ENCODE results near the gene SLC8A1.

SLC8A1 gene

DNA sequence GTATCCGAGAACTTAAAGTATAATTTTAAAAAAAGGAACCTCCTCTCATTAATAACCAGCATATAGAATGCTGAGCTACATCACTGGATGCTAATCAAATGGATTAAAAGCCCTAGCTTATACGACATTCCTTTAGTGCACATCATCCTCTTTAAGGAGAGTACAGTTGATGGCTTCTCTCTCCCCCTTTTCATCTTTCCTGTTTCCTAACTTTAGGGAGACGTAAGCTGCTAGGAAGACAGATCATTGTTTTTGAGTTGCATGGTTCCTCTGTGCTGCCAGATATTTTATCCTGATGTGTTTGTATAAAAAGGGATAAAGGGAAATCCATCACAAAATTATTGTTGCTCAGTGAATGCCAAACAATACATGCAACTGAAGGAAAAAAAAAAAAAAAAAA is 94.2 kb downstream of the SLC8A1 start:
- TF ChIP-seq, protein P1, sequence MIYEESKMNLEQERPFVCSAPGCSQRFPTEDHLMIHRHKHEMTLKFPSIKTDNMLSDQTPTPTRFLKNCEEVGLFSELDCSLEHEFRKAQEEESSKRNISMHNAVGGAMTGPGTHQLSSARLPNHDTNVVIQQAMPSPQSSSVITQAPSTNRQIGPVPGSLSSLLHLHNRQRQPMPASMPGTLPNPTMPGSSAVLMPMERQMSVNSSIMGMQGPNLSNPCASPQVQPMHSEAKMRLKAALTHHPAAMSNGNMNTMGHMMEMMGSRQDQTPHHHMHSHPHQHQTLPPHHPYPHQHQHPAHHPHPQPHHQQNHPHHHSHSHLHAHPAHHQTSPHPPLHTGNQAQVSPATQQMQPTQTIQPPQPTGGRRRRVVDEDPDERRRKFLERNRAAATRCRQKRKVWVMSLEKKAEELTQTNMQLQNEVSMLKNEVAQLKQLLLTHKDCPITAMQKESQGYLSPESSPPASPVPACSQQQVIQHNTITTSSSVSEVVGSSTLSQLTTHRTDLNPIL (CRISPR knock-in tag; IDR thresholded peaks at IDR 0.05; ENCODE audit: low read depth): no peak
- TF ChIP-seq, protein P2, sequence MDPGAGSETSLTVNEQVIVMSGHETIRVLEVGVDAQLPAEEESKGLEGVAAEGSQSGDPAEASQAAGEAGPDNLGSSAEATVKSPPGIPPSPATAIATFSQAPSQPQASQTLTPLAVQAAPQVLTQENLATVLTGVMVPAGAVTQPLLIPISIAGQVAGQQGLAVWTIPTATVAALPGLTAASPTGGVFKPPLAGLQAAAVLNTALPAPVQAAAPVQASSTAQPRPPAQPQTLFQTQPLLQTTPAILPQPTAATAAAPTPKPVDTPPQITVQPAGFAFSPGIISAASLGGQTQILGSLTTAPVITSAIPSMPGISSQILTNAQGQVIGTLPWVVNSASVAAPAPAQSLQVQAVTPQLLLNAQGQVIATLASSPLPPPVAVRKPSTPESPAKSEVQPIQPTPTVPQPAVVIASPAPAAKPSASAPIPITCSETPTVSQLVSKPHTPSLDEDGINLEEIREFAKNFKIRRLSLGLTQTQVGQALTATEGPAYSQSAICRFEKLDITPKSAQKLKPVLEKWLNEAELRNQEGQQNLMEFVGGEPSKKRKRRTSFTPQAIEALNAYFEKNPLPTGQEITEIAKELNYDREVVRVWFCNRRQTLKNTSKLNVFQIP (CRISPR knock-in tag; IDR thresholded peaks at IDR 0.05; ENCODE audit: borderline replicate concordance, low read depth): no peak
- no peak for TF ChIP-seq ESRRG (CRISPR knock-in tag; IDR thresholded peaks at IDR 0.05)
- TF ChIP-seq, protein P3, sequence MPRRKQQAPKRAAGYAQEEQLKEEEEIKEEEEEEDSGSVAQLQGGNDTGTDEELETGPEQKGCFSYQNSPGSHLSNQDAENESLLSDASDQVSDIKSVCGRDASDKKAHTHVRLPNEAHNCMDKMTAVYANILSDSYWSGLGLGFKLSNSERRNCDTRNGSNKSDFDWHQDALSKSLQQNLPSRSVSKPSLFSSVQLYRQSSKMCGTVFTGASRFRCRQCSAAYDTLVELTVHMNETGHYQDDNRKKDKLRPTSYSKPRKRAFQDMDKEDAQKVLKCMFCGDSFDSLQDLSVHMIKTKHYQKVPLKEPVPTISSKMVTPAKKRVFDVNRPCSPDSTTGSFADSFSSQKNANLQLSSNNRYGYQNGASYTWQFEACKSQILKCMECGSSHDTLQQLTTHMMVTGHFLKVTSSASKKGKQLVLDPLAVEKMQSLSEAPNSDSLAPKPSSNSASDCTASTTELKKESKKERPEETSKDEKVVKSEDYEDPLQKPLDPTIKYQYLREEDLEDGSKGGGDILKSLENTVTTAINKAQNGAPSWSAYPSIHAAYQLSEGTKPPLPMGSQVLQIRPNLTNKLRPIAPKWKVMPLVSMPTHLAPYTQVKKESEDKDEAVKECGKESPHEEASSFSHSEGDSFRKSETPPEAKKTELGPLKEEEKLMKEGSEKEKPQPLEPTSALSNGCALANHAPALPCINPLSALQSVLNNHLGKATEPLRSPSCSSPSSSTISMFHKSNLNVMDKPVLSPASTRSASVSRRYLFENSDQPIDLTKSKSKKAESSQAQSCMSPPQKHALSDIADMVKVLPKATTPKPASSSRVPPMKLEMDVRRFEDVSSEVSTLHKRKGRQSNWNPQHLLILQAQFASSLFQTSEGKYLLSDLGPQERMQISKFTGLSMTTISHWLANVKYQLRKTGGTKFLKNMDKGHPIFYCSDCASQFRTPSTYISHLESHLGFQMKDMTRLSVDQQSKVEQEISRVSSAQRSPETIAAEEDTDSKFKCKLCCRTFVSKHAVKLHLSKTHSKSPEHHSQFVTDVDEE (CRISPR knock-in tag; IDR thresholded peaks at IDR 0.05): no peak
- no peak for TF ChIP-seq ZNF70 (CRISPR knock-in tag; IDR thresholded peaks at IDR 0.05)
- no peak for TF ChIP-seq ZFP30 (CRISPR knock-in tag; IDR thresholded peaks at IDR 0.05)
- TF ChIP-seq, protein P4, sequence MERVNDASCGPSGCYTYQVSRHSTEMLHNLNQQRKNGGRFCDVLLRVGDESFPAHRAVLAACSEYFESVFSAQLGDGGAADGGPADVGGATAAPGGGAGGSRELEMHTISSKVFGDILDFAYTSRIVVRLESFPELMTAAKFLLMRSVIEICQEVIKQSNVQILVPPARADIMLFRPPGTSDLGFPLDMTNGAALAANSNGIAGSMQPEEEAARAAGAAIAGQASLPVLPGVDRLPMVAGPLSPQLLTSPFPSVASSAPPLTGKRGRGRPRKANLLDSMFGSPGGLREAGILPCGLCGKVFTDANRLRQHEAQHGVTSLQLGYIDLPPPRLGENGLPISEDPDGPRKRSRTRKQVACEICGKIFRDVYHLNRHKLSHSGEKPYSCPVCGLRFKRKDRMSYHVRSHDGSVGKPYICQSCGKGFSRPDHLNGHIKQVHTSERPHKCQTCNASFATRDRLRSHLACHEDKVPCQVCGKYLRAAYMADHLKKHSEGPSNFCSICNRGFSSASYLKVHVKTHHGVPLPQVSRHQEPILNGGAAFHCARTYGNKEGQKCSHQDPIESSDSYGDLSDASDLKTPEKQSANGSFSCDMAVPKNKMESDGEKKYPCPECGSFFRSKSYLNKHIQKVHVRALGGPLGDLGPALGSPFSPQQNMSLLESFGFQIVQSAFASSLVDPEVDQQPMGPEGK (CRISPR knock-in tag; IDR thresholded peaks at IDR 0.05; ENCODE audit: borderline replicate concordance): no peak
- TF ChIP-seq TCF4 (CRISPR knock-in tag; IDR thresholded peaks at IDR 0.05; ENCODE audit: borderline replicate concordance): no peak
- TF ChIP-seq SNAI2 (CRISPR knock-in tag; IDR thresholded peaks at IDR 0.05): no peak
- no peak for TF ChIP-seq TOX (CRISPR knock-in tag; IDR thresholded peaks at IDR 0.05; ENCODE audit: borderline replicate concordance)
- no peak for TF ChIP-seq ARNTL (CRISPR knock-in tag; IDR thresholded peaks at IDR 0.05; ENCODE audit: borderline replicate concordance, low read depth)
- no peak for TF ChIP-seq RARB (CRISPR knock-in tag; IDR thresholded peaks at IDR 0.05)
- TF ChIP-seq ZNF8 (CRISPR knock-in tag; IDR thresholded peaks at IDR 0.05): no peak
- ATAC-seq: peak; percentile 55; the same call in 2 of the 3 replicates

DNA sequence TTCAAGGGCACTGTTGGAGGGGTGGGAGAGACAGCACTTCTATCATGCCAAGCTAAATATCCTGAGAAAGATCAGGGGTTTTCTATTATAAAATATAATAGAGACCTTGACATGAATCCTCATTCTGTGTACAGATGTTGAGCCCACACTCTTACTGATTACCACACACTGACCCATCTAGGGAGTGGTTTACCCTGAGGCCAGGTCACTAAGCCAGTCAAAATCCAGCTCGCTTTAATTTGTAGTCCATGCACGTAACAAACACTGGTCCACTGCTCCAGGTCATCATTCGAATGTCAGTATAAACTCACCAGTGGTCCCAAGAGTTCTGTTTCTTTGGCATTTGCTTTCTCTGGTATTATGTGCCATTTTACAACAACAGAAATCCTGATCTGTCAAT is 96.4 kb downstream of the SLC8A1 start:
- no peak for ATAC-seq
- TF ChIP-seq ISL1 (CRISPR knock-in tag; IDR thresholded peaks at IDR 0.05) (no peak), RARB (CRISPR knock-in tag; IDR thresholded peaks at IDR 0.05) (no peak), ZNF70 (CRISPR knock-in tag; IDR thresholded peaks at IDR 0.05) (no peak), GLIS3 (CRISPR knock-in tag; IDR thresholded peaks at IDR 0.05) (no peak), ZC3H10 (CRISPR knock-in tag; IDR thresholded peaks at IDR 0.05) (no peak), ZFP30 (CRISPR knock-in tag; IDR thresholded peaks at IDR 0.05) (no peak), SNAI2 (CRISPR knock-in tag; IDR thresholded peaks at IDR 0.05) (no peak), ZFP3 (CRISPR knock-in tag; IDR thresholded peaks at IDR 0.05) (no peak), OSR1 (CRISPR knock-in tag; IDR thresholded peaks at IDR 0.05) (no peak), CSDC2 (CRISPR knock-in tag; IDR thresholded peaks at IDR 0.05) (no peak), BACH2 (CRISPR knock-in tag; IDR thresholded peaks at IDR 0.05; ENCODE audit: borderline replicate concordance) (no peak), ESRRG (CRISPR knock-in tag; IDR thresholded peaks at IDR 0.05) (no peak), PPARA (CRISPR knock-in tag; IDR thresholded peaks at IDR 0.05; ENCODE audit: borderline replicate concordance) (no peak), TCF4 (CRISPR knock-in tag; IDR thresholded peaks at IDR 0.05; ENCODE audit: borderline replicate concordance) (no peak)
- TF ChIP-seq, protein P2 (CRISPR knock-in tag; IDR thresholded peaks at IDR 0.05; ENCODE audit: borderline replicate concordance, low read depth): no peak
- TF ChIP-seq, protein P1 (CRISPR knock-in tag; IDR thresholded peaks at IDR 0.05; ENCODE audit: low read depth): no peak
- TF ChIP-seq, protein P4 (CRISPR knock-in tag; IDR thresholded peaks at IDR 0.05; ENCODE audit: borderline replicate concordance): no peak
- TF ChIP-seq, protein P3 (CRISPR knock-in tag; IDR thresholded peaks at IDR 0.05): no peak

All from SK-N-SH treated with all-trans-retinoic acid at 6 μM for 48 hours (cell line).